Activated T-cell treated with anti-CD3 and anti-CD28 coated beads for 4 hours (primary cell): ENCODE measurements around the gene TEKT1.
A peak's percentile ranks its signal among the peaks of the same experiment; 100 is the strongest.
"Not testable (repeated sequence)": the region's sequence is repeated elsewhere in the genome, so short reads cannot be mapped to it uniquely, and the experiment has no call there.

Source experiments
- DNase-seq: peaks from one replicate; pipeline ENCODE4 v3.0.0-alpha.2; 2020

The TEKT1 gene

GRCh38 chr17:6812295-6812694 lies 19.2 kb downstream of the TEKT1 start:
- no peak for DNase-seq

- no peak for DNase-seq
Observed at GRCh38 chr17:6811510-6811909, 20.0 kb downstream of the TEKT1 start.

GRCh38 chr17:6800422-6801027 lies 31.0 kb downstream of the TEKT1 start:
- DNase-seq = peak; percentile 23

- no peak for DNase-seq
Observed at GRCh38 chr17:6799738-6800137, 31.8 kb downstream of the TEKT1 start.

- DNase-seq = no peak
Observed at GRCh38 chr17:6797718-6798351, 33.7 kb downstream of the TEKT1 start.

GRCh38 chr17:6796887-6797490 lies 34.5 kb downstream of the TEKT1 start:
- DNase-seq = no peak

GRCh38 chr17:6796017-6796886 lies 35.3 kb downstream of the TEKT1 start:
- DNase-seq = no peak

GRCh38 chr17:6793748-6794493 lies 37.6 kb downstream of the TEKT1 start:
- no peak for DNase-seq

GRCh38 chr17:6789146-6789545 lies 42.4 kb downstream of the TEKT1 start:
- no peak for DNase-seq

- DNase-seq = no peak
Observed at GRCh38 chr17:6787081-6787693, 44.3 kb downstream of the TEKT1 start.

- DNase-seq = no peak
Observed at GRCh38 chr17:6786618-6787017, 44.9 kb downstream of the TEKT1 start.

GRCh38 chr17:6782244-6782643 lies 49.3 kb downstream of the TEKT1 start:
- no peak for DNase-seq

GRCh38 chr17:6780886-6781285 lies 50.6 kb downstream of the TEKT1 start:
- no peak for DNase-seq

- DNase-seq = no peak
Observed at GRCh38 chr17:6780001-6780400, 51.5 kb downstream of the TEKT1 start.

GRCh38 chr17:6779411-6779810 lies 52.1 kb downstream of the TEKT1 start:
- no peak for DNase-seq

- DNase-seq = no peak
Observed at GRCh38 chr17:6775871-6776405, 55.6 kb downstream of the TEKT1 start, which contains the start of gene FBXO39. TSS of gene FBXO39 (plus strand) at chr17:6776215. CDS start at chr17:6779869, 3,654 bp downstream.

GRCh38 chr17:6774906-6775305 lies 56.6 kb downstream of the TEKT1 start:
- DNase-seq = not testable (repeated sequence)

GRCh38 chr17:6772016-6772415 lies 59.5 kb downstream of the TEKT1 start:
- no peak for DNase-seq

GRCh38 chr17:6768447-6768846 lies 63.1 kb downstream of the TEKT1 start:
- no peak for DNase-seq

- no peak for DNase-seq
Observed at GRCh38 chr17:6761779-6762178, 69.8 kb downstream of the TEKT1 start.

- DNase-seq = no peak
Observed at GRCh38 chr17:6757747-6758146, 73.8 kb downstream of the TEKT1 start.
